GM23248 (cell line): ENCODE data around the gene PALMD.

Experiments
- EZH2 ChIP-seq: fragments of 200-600 bp; sonication (generic); IDR thresholded peaks from 2 replicates; pipeline ENCODE4 v1.6.1; 2018; ENCODE audit warnings: antibody characterized with exemption, mild to moderate bottlenecking; ENCODE audit not compliant: insufficient read depth, poor library complexity, severe bottlenecking
- EZH2phosphoT487 ChIP-seq: fragments of 200-600 bp; sonication (generic); IDR thresholded peaks from 2 replicates; pipeline ENCODE4 v1.6.1; 2018; ENCODE audit warnings: antibody characterized with exemption, moderate library complexity, mild to moderate bottlenecking, low read depth; ENCODE audit not compliant: insufficient read depth

DNA sequence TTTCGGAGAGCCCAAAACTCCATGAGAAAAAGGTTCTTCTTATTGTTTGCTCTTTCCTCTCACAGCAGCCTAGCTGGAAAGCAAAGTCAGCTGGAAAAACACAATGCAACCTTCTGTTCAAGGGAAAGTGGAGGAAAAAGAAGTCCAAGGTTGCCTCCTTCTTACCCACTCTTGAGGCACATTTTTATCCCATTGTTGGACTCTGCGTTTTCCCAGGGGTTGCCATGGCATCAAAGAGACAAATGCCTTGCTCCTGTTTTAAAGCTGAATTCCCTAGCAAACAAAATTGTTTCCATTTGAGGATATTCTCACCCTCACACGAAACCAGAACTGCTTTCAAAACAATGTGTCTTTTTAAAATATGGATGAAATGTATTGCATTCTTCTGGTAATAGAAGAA, 45.1 kb upstream of the PALMD start:
- TF ChIP-seq EZH2 (no peak), EZH2phosphoT487 (no peak)
